GM12875 (cell line): ENCODE measurements around the gene CNIH2.
A peak's percentile ranks its signal among the peaks of the same experiment; 100 is the strongest.

ENCODE experiments used
- H3K4me3 ChIP-seq: one replicate; pipeline ENCODE4 v1.5.1; 2011; ENCODE audit warnings: low read depth, low read length, control low read depth
- TF ChIP-seq, protein P1 (sequence below): IDR thresholded peaks from 2 replicates; pipeline ENCODE4 v1.5.1; 2011; ENCODE audit warnings: low read depth, mild to moderate bottlenecking, control low read depth, inconsistent platforms, low read length, moderate library complexity, borderline replicate concordance; ENCODE audit not compliant: insufficient read depth

The CNIH2 gene

DNA sequence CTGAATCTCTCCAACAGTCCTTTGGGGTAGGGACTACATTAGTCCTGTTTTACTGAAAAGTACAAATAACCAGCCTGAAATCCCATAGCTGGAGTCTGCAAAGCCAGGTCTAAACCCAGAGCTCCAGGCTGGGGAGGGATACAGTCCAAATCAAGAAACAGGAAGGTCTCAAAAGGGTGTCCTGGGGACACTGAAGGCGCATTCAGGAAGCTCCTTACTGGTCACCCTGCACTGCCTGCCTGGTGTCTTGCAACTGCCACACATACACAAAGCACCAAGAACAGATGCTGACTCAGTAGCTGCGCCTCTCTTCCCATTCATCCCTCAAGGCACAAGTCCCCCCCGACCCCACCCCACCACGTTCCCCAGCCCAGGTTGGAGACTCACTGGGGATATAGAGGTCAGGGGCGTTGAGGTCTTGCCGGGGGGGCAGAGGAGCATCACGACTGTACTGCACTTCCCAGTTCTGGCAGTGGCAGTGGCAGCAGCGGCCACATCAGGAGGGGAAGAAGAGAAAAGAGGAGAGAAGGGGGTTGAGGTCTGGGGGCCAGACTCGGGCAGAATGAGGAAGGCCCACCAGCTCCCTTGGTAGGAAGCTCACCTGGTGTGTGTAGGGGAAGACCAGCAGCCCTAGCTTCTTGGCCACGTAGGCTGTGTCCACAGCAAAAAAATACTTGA lies 9.4 kb downstream of the CNIH2 start:
- TF ChIP-seq, protein P1, sequence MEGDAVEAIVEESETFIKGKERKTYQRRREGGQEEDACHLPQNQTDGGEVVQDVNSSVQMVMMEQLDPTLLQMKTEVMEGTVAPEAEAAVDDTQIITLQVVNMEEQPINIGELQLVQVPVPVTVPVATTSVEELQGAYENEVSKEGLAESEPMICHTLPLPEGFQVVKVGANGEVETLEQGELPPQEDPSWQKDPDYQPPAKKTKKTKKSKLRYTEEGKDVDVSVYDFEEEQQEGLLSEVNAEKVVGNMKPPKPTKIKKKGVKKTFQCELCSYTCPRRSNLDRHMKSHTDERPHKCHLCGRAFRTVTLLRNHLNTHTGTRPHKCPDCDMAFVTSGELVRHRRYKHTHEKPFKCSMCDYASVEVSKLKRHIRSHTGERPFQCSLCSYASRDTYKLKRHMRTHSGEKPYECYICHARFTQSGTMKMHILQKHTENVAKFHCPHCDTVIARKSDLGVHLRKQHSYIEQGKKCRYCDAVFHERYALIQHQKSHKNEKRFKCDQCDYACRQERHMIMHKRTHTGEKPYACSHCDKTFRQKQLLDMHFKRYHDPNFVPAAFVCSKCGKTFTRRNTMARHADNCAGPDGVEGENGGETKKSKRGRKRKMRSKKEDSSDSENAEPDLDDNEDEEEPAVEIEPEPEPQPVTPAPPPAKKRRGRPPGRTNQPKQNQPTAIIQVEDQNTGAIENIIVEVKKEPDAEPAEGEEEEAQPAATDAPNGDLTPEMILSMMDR = no peak
- no peak overlapping the region for H3K4me3 ChIP-seq

DNA sequence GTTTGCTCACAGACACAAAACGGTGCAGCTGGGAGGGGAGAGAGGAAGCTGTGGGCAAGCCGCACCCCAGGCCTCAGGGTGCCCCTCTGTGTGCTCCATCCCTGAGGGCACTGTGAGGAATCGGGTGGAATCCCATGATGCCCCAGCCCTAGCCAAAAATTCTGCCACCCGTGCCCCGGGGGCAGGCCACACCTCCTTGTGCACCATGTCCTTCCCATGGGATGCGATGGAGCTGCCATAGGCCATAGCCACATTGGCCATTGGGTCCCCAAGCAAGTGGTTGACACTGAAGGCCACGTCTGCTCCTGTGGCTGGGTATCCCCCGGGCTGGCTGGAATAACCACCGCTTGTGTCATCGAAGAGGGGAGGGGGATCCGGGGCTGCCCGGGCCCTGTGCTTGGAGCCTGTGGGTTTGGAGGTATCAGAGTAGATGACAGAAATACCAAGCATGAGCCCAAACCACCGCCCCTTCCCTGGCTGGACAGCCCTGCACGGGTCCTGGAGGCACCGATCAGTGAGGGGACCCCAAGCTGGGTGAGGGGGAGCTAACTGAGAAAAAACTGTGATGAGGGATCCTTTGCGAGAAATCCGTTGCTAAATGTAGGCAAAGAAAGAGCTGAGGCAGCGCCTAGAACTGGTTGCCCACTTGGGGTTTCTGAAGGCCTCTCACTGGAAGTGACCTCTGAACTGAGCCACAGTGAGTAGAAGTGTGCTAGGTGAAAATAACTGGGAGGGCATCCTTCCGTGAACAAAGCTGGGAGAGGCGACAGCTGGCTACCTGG lies 10.1 kb downstream of the CNIH2 start:
- TF ChIP-seq, protein P1 = no peak
- peak overlapping the region; percentile 81 for H3K4me3 ChIP-seq

DNA sequence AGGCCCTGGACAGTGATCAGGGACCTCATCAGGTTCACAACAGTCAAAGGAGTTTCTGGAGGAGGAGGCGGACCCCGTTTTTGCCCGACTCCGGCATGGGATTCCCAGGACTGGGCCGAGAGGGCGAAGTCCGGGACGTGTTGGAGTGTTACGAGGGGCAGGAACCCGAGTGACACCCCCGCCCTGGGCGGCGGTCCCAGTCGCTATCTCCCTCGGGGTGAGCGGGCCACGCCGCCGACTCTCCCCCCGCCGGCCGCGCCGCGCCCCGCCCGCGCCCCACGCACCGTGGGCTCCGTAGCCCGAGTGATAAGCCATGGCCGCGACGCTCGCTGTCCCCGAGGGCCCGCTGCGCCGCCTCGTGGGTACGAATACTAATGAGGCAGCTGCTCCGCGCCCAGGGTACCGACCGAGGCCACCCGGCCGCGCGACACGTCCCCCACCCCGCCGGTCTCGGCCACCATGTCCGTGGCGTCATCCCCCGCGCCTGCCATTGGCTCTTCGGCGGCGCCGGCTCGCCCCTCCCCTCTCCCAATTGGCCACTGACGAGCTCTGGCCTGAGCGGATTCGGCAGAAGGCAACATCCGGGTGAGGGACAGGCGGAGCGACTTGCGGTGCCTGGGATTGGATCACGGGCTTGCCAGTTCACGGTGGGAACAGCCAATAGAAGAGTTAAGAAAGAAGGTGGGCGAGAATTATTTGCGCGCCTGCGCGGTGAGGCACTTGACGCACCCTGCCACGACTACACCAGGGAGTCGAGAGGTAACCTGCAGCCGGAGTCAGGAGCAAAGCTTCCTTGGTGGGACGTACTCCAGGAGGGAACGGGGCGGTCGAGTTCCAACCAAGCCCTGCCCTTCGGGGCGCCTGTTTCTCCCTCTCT lies 10.9 kb downstream of the CNIH2 start, which contains the start of gene YIF1A:
Gene YIF1A, minus strand, starts transcription at position 473 of the 877 bp plus-strand sequence. Its CDS starts 158 bp downstream, at position 315.
- peak within 1 kb of the TSS; percentile 81 for H3K4me3 ChIP-seq
- TF ChIP-seq, protein P1 = no peak

DNA sequence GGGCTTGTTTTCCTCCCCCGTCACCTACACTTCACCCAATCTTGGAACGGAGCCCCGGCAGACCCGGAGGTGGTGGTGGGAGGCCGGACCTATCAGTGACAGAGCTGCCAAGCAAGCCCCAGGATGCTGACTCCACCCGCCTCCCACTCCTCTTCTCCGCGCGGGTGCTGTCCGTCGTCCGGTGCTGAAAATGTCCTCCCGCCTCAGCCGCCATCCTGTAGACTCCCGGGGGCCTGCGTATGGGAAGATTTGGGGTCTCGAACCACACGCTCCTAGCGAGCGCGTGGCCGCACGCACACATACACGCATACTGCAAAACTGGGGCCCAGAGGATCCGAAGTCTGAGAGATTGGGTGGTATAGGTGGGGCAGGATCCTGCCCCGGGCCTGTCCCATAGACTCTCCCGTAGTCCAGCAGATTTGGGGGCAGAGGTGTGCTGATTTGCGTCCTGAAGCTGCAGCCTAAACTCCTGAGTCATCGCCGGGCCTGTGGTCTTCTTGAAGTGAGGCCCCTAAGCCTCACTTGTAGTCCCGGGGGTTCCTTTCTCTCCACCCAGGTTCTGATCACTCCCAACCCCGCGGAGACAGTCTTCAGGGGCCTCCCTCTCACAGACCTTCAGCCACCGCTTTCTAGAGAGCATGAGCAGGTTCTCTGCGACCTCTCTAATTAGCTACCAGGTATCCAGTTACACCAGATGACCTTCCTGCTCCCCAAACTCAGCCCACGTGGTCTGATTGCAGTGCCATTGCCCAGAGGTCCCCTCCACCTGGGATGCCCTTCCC lies 11.8 kb downstream of the CNIH2 start:
- TF ChIP-seq, protein P1 = no peak
- peak overlapping the region; percentile 70 for H3K4me3 ChIP-seq

DNA sequence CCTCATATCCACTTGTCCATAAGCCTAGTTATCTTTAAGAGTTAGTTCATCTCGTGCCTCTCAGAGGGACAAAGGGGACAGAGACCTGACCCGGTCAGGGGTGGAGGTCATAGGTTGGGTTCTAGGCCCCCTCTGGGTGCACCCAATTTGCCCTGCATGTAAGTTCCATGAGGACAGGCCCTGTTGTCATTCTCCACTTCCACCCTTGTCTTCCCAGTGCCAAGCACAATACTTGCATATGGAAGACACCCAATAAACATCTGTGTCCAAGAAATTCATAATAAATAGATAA lies 12.3 kb downstream of the CNIH2 start:
- TF ChIP-seq, protein P1 = no peak
- no peak overlapping the region for H3K4me3 ChIP-seq

DNA sequence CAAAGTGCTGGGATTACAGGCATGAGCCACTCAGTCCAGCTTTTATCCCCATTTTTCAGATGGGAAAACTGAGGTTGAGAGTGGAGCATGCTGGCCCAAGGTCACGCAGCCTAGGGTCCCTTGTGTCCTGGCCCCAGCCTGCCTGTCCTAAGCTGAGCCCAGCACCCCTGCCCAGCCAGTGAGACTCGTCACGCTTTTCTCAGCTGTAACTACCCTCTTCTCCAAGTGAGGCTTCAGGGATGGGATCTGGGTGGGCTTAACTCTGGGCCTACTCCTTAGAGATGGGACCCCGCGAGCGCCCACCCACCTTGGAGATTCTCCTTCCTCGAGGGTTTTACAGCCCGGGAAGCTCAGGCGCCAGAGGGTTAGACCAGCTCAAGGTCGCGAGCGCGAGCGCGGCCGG lies 13.3 kb downstream of the CNIH2 start:
- TF ChIP-seq, protein P1 = no peak
- no peak overlapping the region for H3K4me3 ChIP-seq
